HG02885 (cell line): ENCODE data around the gene DACT3.

ENCODE experiments used
- ATAC-seq: cut with Tn5 transposase; IDR thresholded peaks from one replicate; pipeline ENCODE4 v1.9.1; 2021; ENCODE audit warnings: mild to moderate bottlenecking; ENCODE audit not compliant: unreplicated experiment, poor library complexity

DACT3 gene

GRCh38 chr19:46614114-46614722 lies 46.8 kb downstream of the DACT3 start:
- ATAC-seq = peak; percentile 48

DNA sequence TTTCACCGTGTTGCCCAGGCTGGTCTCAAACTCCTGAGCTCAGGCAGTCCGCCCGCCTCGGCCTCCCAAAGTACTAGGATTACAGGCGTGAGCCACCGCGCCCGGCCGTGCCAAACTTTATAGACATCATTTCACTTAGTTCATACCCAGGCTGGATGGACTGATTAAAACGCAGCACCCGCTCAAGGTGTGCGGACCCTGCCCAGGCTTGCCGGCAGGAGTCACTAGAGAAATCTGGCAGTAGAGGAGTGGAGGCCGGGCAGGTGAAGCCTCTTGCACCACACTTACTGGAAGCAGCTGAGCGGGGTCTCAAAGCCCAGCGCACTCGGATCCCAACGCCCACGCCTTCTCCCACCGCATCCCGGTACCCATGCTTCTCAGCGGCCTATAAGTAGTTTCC lies 47.5 kb downstream of the DACT3 start:
- ATAC-seq = no peak

- no peak for ATAC-seq
These were observed 49.2 kb downstream of the DACT3 start for GRCh38 chr19:46611776-46612175.

GRCh38 chr19:46610851-46611770 lies 49.9 kb downstream of the DACT3 start:
- ATAC-seq = no peak

DNA sequence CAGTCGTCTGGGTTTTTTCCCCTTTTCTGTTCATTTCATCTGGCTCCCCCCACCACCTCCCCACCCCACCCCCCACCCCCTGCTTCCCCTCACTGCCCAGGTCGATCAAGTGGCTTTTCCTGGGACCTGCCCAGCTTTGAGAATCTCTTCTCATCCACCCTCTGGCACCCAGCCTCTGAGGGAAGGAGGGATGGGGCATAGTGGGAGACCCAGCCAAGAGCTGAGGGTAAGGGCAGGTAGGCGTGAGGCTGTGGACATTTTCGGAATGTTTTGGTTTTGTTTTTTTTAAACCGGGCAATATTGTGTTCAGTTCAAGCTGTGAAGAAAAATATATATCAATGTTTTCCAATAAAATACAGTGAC lies 50.6 kb downstream of the DACT3 start:
- no peak for ATAC-seq

- ATAC-seq = no peak
These were observed 51.2 kb downstream of the DACT3 start for GRCh38 chr19:46609511-46610412.

GRCh38 chr19:46608581-46609345 lies 52.2 kb downstream of the DACT3 start:
- ATAC-seq = no peak

GRCh38 chr19:46608178-46608577 lies 52.8 kb downstream of the DACT3 start:
- no peak for ATAC-seq

GRCh38 chr19:46607448-46607841 lies 53.5 kb downstream of the DACT3 start:
- ATAC-seq = no peak

- no peak for ATAC-seq
These were observed 54.1 kb downstream of the DACT3 start for GRCh38 chr19:46606681-46607447.

- no peak for ATAC-seq
These were observed 55.0 kb downstream of the DACT3 start for GRCh38 chr19:46606019-46606418.

DNA sequence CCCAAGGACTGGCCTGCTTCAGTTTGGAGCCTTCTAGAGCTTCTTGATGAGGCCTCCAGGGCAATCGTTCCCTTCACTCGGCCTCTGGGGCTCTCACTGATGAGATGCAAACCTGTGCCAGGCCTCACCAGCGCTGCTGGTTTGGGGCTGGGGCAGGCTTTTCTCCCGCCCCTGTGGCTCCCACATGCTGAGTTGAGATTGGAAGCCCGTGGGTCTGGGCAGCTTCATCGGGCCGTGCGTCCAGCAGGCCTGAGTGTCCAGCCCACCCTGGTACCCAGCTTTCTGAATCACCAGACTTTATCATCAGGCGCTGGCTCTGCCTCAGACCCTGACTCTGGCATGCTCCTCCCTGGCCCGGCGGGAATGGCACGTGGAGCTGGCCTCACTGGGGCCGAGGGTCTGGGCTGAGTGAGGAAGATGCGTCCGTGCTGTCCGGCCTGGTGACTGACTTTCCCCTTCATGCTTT lies 55.6 kb downstream of the DACT3 start:
- ATAC-seq = no peak

DNA sequence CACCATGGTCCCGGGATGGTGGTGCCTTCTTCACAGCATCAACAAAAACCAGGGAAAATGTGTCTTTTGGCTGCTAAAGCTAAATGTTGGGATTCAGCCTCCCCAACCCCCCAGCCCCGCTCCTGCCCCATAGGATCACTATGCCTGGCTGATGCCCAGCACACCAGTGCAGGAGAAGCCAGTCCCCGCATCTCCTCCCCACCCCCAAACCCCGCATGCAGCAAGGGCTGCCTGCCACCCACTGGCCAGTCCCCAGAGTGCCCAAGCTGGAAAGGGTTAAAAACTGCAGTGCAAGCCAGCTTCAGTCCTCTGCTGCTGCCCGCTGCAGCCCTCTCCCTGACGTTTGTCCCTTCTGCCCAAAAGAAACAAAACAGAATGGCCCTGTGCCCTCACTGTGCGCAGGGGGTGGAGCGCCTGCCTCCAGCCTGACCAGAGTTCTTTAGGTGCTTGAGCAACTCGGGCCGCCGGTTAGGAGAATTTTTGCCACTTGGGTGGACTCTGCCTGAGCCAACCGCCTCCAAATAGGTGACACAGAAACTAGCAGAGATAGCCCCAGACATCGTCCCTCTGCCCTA lies 56.1 kb downstream of the DACT3 start:
- no peak for ATAC-seq

GRCh38 chr19:46603752-46604231 lies 57.2 kb downstream of the DACT3 start:
- ATAC-seq = no peak

DNA sequence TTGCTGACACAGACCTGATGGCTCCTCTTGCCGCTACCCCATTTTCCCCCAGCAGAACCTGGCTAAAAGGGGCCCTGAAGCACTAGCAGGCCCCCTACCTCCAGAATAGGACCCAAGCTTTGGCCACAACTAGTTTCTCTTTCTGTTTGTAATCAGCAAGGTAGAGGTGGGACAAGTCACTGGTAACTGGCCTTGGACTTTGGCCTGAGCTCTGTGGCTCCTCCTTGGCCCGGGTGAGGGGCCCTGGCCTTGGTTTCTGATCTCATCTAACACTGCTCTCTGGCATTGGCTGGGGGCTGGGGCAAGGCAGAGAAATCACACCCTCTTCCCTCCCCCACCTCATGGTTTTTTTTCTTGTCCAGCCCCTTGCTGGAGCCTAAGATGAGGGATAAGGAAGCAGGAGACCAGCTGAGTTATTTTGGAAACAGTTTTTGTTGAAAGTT lies 57.8 kb downstream of the DACT3 start:
- ATAC-seq = no peak

GRCh38 chr19:46602392-46603194 lies 58.4 kb downstream of the DACT3 start:
- no peak for ATAC-seq

- no peak for ATAC-seq
These were observed 59.4 kb downstream of the DACT3 start, which contains the start of gene CALM3 for GRCh38 chr19:46601318-46602224. CALM3 (plus strand) TSS chr19:46601330; CDS start chr19:46601435, 105 bp downstream.
